GM19025 (cell line): Measurements from ENCODE around the gene UMODL1.

Experiments used
- ATAC-seq: cut with Tn5 transposase; IDR thresholded peaks from one replicate; pipeline ENCODE4 v1.9.1; 2021; ENCODE audit warnings: mild to moderate bottlenecking, low read depth, moderate library complexity; ENCODE audit not compliant: unreplicated experiment

UMODL1 gene

DNA sequence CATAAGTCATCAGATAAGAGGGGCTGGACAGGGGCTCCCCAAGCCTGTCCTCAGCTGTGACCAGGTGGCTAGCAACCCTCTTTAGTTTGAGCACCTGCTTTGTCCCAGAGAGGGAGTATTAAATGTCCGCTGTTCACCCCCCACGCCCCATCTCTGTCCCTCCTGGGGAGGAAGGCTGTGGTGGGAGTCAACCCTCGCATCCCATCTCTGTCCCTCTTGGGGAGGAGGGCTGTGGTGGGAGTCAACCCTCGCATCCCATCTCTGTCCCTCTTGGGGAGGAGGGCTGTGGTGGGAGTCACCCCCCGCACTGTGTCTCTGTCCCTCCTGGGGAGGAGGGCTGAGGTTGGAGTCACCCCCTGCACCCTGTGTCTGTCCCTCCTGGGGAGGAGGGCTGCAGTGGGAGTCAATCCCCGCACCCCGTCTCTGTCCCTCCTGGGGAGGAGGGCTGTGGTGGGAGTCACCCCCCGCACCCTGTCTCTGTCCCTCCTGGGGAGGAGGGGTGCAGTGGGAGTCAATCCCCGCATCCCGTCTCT, 75.2 kb downstream of the UMODL1 start:
- ATAC-seq, result no peak

- no peak for ATAC-seq
Measured at GRCh38 chr21:42146821-42147220, 75.7 kb downstream of the UMODL1 start.

DNA sequence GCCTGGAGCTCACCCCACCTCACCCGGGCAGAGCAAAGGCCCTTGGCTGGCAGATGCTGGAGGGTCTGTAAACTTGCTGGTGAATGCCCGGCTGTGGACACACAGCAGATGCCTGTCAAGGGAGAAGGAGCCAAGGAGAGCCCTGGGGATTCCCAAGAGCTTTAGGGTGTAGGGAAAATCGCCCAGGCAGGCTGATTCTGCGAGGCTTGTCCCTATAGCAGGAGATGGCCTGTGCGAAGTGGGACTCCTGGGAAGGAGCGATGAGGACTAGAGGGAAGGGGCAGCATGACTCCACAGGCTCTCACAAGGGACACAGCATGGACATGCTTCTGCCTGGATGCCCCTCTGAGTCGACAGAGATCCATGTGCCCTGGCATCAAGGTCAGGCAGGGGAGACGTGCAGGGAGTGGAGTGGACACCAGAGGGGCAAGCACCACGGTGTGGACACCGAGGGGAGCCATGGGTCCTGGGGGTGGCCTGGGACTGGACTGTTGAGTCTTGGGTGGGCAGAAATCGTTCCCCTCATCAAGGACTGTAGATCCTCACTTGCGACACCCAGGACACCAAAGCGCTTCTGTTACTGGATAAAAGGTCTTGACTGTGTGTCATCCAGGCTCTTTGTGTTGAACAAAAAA, 76.4 kb downstream of the UMODL1 start:
- ATAC-seq, result no peak

DNA sequence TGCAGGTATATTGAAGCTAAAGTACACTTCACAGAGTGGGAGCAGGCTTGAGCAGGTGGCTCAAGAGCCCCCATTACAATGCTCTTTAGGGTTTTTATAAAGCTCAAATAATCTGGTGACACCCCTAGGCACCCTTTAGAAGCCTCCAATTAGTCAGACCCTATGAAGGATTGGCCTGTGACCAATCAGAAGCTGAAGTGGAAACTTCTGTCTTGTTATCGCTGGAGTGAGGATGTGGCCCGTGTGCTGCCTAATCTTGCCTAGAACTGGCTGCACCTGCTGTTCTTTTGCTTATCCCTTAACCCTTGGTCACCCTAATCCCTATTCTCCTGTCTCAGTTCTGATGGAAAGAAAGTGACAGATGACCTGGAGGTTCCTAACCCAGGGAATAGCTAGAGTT, 77.0 kb downstream of the UMODL1 start:
- no peak for ATAC-seq

GRCh38 chr21:42148584-42148983, 77.5 kb downstream of the UMODL1 start:
- no peak for ATAC-seq

DNA sequence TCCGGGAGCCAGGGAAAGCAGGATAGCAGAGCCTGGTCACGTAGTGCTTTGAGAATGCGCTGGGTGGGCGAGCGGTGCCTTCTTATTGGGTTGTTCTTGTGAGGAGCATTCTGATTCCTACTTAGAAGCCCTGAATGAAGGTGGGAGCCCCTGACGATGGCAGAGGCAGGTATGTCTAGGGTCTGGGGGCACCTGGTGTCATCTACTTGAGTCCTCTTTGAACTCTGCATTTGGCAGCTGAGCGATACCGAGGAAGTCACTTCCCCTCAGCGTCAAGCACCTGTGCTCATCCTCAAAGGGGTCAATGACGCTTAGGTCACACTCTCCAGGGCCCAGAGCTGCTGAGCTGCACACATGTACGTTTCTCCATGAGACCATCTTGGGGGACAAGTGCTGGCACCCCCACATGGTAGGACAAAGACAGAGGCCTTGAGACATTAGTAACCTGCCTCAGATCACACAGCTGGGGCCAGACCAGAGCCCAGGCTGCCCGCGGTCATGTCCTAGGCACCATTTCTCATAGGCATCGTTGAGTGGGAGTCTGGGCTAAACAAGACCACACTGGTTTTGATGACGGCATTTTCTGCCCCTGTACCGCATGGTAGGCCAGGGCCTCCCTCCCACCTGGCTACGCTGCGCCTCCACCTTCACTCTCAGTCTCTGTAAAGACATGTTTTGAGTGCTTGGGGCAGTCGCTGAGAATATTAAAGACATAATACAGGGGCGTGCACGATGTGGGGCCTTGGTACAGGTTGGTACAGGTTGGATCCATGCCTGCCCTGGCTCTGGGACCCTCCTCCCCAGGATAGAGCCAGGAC, 78.7 kb downstream of the UMODL1 start:
- ATAC-seq, result no peak

GRCh38 chr21:42150474-42151085, 79.5 kb downstream of the UMODL1 start:
- no peak for ATAC-seq

- no peak for ATAC-seq
Measured at GRCh38 chr21:42151148-42151947, 80.2 kb downstream of the UMODL1 start.

- no peak for ATAC-seq
Measured at GRCh38 chr21:42151948-42152220, 80.8 kb downstream of the UMODL1 start.

DNA sequence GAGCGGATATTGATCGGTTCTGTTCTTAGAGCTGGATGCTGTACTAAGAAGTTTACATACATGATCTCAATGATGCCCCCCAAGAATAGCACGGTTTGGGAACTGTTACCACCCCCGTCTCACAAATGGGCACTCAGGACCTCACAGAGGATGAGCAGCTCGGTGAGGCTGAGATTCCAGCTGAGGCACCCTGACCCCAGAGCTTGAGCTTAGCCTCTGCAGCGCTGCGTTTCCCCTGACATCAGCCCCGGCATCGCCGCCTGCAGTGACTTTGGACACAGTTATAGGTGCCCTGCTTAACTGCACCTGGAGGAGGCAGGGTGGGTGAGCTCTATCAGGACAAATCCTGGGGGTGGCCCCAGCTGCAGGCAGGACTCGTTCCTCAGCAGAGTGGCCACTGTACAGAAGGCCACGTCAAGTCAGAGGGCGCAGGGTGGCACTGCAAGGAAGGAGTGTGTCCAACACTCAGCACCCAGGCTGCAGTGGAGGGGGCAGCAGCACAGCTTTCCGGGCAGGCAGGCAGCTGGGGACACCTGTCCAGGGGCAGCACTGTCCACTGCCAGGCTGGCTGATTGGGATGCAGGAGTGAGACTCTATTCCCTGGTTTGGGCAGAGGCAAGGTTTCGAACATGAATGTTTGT, 82.0 kb downstream of the UMODL1 start:
- ATAC-seq, result no peak

GRCh38 chr21:42153746-42154145, 82.6 kb downstream of the UMODL1 start:
- ATAC-seq, result no peak

- ATAC-seq, result no peak
Measured at GRCh38 chr21:42154237-42155044, 83.3 kb downstream of the UMODL1 start.

- no peak for ATAC-seq
Measured at GRCh38 chr21:42155045-42155855, 84.1 kb downstream of the UMODL1 start.

DNA sequence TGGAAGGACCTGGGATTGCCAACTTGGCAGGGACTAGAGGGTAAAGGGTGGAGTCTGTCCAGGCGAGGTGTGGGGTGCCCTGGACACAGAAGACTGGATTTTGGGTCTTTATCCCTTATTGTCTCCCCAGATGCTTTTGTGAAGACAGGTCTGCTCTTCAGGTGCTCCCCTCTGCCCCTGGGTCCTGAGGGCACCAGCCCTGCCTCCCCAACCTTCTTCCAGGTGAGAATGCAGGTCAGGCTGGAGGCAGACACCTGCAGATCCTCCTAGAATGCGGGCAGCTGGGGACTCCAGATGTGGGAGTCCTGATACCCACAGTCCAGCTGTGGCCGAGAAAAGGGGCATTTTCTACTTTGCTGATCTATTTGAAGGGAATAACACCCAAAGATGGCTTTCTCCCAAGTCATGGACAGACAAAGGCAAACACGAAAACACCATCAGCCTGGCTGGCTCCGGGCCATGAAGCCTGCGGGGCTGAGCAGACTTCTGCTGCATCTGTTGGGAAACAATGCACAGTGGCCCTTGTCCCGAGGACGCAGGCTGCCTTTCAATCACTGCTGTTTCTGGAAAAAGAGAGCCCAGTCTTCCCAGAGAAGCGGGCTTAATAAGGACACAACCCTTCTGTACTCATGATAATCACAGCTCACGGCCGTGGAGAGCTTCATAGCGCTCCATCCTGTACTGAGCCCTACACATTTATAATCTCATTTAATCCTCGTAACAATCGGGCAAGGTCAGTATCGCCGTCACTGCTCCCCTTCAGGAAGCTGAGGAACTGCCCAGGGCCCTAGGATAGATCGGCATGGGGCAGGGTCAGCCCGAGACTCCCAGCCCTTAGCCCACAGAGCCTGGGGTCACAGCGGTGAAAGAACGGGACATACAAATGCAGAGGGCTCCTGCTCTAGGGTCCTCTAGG, 85.8 kb downstream of the UMODL1 start:
- no peak for ATAC-seq

- ATAC-seq, result no peak
Measured at GRCh38 chr21:42157606-42158310, 86.6 kb downstream of the UMODL1 start.

DNA sequence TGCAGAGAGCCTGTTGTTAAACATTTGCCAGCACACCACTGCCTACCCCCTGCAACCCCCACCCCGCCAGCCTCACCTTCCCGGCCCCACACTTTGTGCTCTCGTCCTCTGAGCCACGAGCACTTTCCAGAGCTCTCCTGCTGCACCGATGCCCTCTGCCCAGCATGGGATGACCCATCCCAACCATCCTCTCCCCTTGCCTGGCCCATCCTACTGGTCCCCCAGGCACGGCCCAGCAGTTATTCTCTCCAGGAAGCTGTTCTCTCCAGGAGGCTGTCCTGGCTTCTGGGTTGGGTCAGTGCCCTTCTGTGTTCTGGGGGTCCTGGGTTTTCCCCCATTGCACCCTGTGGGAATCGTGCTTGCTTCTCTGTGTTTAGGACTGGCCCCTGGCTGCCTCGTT, 87.7 kb downstream of the UMODL1 start:
- ATAC-seq, result no peak

GRCh38 chr21:42159560-42160110, 88.5 kb downstream of the UMODL1 start:
- no peak for ATAC-seq
